Naive thymus-derived CD4-positive, alpha-beta T cell (primary cell): Measurements from ENCODE around the gene USP5. TPM values are rescaled to one million over a fixed set of nuclear protein-coding genes. Genes with fewer than 3 reads are reported as not detected.
"Not testable (repeated sequence)": the region's sequence is repeated elsewhere in the genome, so short reads cannot be mapped to it uniquely, and the experiment has no call there.

Experiments used
- ATAC-seq: fragments of 150-1000 bp; cut with Tn5 transposase; 2 replicates; pipeline ENCODE4 v1.10.0; 2021; ENCODE audit warnings: mild to moderate bottlenecking, moderate library complexity
- CTCF ChIA-PET: fragments of 350-600 bp; sonication (Branson Sonifier 250); formaldehyde crosslinking; loops from one replicate; lab custom pipeline; 2021; ENCODE audit warnings: antibody characterized with exemption; lab: Charles Lee
- POLR2A ChIA-PET: fragments of 350-600 bp; sonication (Branson Sonifier 250); formaldehyde crosslinking; loops from one replicate; lab custom pipeline; 2021; ENCODE audit warnings: antibody characterized with exemption, inconsistent platforms; lab: Charles Lee
- DNase-seq, 9 donors: peaks; one replicate each; pipeline versions ENCODE4 v3.0.0 to v3.0.0-alpha.2; 2020 to 2022; ENCODE audit warnings: mixed read lengths in 1 of 9
- H3K27ac ChIP-seq: one replicate; pipeline ENCODE4 v1.7.0; 2013; ENCODE audit warnings: mild to moderate bottlenecking, low read depth, low read length, moderate library complexity
- H3K27me3 ChIP-seq, 2 donors: one replicate each; pipeline ENCODE4 v1.7.0; 2013; ENCODE audit warnings: low read length in 2 of 2, mild to moderate bottlenecking in 2 of 2, moderate library complexity in 2 of 2; ENCODE audit not compliant: control insufficient read depth in 2 of 2, insufficient read depth in 2 of 2
- H3K36me3 ChIP-seq, 3 experiments: 1 replicate in 2 of 3; 2 replicates in 1 of 3; pipeline ENCODE4 v1.7.0; 2013; ENCODE audit warnings: low read length in 3 of 3, mild to moderate bottlenecking in 3 of 3, moderate library complexity in 1 of 3; ENCODE audit not compliant: insufficient read depth in 3 of 3, control insufficient read depth in 2 of 3
- H3K4me1 ChIP-seq, 2 donors: one replicate each; pipeline ENCODE4 v1.7.0; 2013; ENCODE audit warnings: low read length in 2 of 2, mild to moderate bottlenecking in 2 of 2, moderate library complexity in 1 of 2; ENCODE audit not compliant: control insufficient read depth in 2 of 2, insufficient read depth in 2 of 2
- H3K4me3 ChIP-seq: 2 replicates; pipeline ENCODE4 v1.7.0; 2013; ENCODE audit warnings: mild to moderate bottlenecking, low read length
- H3K9me3 ChIP-seq, 3 experiments: 1 replicate in 2 of 3; 2 replicates in 1 of 3; pipeline ENCODE4 v1.7.0; 2013; ENCODE audit warnings: low read length in 3 of 3; ENCODE audit not compliant: control insufficient read depth in 2 of 3
- H3K27ac Mint-ChIP-seq, 9 donors: one replicate each; pipeline ENCODE4 v1.8.0; 2020 to 2022; ENCODE audit warnings: mixed read lengths in 9 of 9, mild to moderate bottlenecking in 8 of 9, moderate library complexity in 5 of 9, inconsistent platforms in 2 of 9
- H3K27me3 Mint-ChIP-seq, 5 donors: one replicate each; pipeline ENCODE4 v1.8.0; 2021 to 2022; ENCODE audit warnings: mixed read lengths in 5 of 5, mild to moderate bottlenecking in 1 of 5
- H3K36me3 Mint-ChIP-seq, 5 donors: one replicate each; pipeline ENCODE4 v1.8.0; 2020 to 2022; ENCODE audit warnings: mixed read lengths in 5 of 5, mild to moderate bottlenecking in 3 of 5, inconsistent platforms in 1 of 5
- H3K4me1 Mint-ChIP-seq, 7 donors: one replicate each; pipeline ENCODE4 v1.8.0; 2020 to 2022; ENCODE audit warnings: mixed read lengths in 7 of 7, mild to moderate bottlenecking in 3 of 7, inconsistent platforms in 1 of 7
- H3K4me3 Mint-ChIP-seq, 10 donors: one replicate each; pipeline ENCODE4 v1.8.0; 2020 to 2022; ENCODE audit warnings: mild to moderate bottlenecking in 10 of 10, mixed read lengths in 10 of 10, moderate library complexity in 6 of 10, inconsistent platforms in 2 of 10
- H3K9me3 Mint-ChIP-seq, 11 donors: one replicate each; pipeline ENCODE4 v1.8.0; 2020 to 2022; ENCODE audit warnings: mixed read lengths in 11 of 11, mild to moderate bottlenecking in 4 of 11, inconsistent platforms in 1 of 11, moderate library complexity in 1 of 11
- intact Hi-C, 2 donors: fragments of 100-400 bp; cut with micrococcal nuclease; formaldehyde crosslinking; loops; one replicate each; pipeline ENCODE4 v1.15.1; 2023
- polyA plus RNA-seq, 2 donors: library from polyadenylated mRNA; unstranded; fragments of 300-500 nt; fragmentation: Illumina TruSeq; gene quantifications; one replicate each; pipeline ENCODE4 v1.2.3, GENCODE V29; 2021
- total RNA-seq, 6 experiments: library from RNA in 5 of 6; stranded (reverse) in 5 of 6; gene quantifications; 1 replicate in 5 of 6; 2 replicates in 1 of 6; pipeline ENCODE4 v1.2.3 and lab custom pipeline; 2021 to 2026

Gene USP5
- total and polyA plus RNA-seq, 7 experiments from 2014 or later: 51.9 to 134 (median 71.1) TPM

- H3K27me3 Mint-ChIP-seq, H3K4me1 ChIP-seq, H3K9me3 Mint-ChIP-seq, H3K27me3 ChIP-seq, H3K9me3 ChIP-seq, DNase-seq, H3K36me3 Mint-ChIP-seq, H3K27ac ChIP-seq, ATAC-seq, H3K4me3 Mint-ChIP-seq, H3K4me3 ChIP-seq, intact Hi-C loops: not testable (repeated sequence)
- H3K4me1 Mint-ChIP-seq: peaks cover 0 to 17% (median 8%) of the 10 kb centered on the region in 7 donors
- H3K27ac Mint-ChIP-seq: peak overlapping the region in 1 of 9 donors; percentile 30
- H3K36me3 ChIP-seq: peaks cover 0 to 14% (median 0%) of the 10 kb centered on the region in 3 experiments
- ChIA-PET POLR2A (interaction anchor here (0.7 kb wide), 1 partner anchor 177 kb away, joined by 3 read pairs; no protein-coding TSS in a partner anchor), CTCF (interaction anchor here (2.2 kb wide), 1 partner anchor 14 kb away, joined by 7 read pairs; the partner anchor contains the start of gene SPSB2)
Measured at GRCh38 chr12:6886206-6886999, 34.5 kb downstream of the USP5 start.

DNA sequence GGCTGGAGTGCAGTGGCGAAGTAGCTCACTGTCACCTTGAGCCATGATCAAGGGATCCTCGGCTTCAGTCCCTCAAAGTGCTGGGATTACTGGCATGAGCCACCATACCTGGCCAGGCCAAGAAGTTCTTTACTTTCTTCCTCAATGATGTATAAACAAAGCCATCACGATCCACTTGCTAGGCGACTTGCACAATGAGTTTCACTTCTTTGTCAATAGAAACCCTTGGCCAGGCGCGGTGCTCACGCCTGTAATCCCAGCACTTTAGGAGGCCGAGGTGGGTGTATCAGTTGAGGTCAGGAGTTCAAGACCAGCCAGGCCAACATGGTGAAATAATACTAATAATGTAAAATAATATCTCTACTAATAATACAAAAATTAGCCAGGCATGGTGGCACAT lies 35.5 kb downstream of the USP5 start:
- CTCF ChIA-PET: no interaction called here
- Mint-ChIP-seq H3K27ac (peak overlapping the region in 1 of 9 donors; percentile 58), H3K36me3 (peaks cover 0 to 8% (median 7%) of the 10 kb centered on the region in 5 donors), H3K9me3 (no peaks in the 10 kb centered on the region), H3K4me1 (peaks cover 0 to 28% (median 11%) of the 10 kb centered on the region in 7 donors), H3K4me3 (no peak overlapping the region), H3K27me3 (no peaks in the 10 kb centered on the region)
- H3K9me3 ChIP-seq: no peaks in the 10 kb centered on the region
- ATAC-seq (no peak), DNase-seq (no peak)
- intact Hi-C loops: no loop called here
- POLR2A ChIA-PET: interaction anchor here (0.7 to 1.2 kb wide), 4 partner anchors 16 to 178 kb away, joined by 3 to 4 read pairs (median 4); no protein-coding TSS in a partner anchor
- peaks cover 0 to 14% (median 0%) of the 10 kb centered on the region in 3 experiments for H3K36me3 ChIP-seq
- H3K4me3 ChIP-seq: no peak overlapping the region
- H3K27me3 ChIP-seq: no peaks in the 10 kb centered on the region
- no peak overlapping the region for H3K27ac ChIP-seq
- peaks cover 6 to 10% of the 10 kb centered on the region in 2 donors for H3K4me1 ChIP-seq

DNA sequence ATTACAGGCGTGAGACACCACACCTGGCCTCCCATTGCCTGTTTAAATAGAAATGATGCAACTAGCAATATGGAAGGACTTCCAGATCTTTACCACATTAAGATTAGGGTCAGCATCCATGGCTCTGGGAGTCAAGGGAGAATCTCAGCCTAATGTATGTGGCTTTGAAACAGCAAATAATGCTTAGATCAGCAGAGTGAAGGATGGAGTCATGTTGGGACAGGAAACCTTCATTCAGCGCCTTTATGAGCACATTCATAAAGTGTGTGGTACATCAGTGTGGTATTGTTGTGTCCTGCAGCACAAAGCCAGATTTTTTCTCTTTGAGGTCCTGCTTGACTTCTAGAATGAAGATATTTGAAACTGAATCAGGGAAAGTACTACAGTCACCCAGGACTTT lies 36.4 kb downstream of the USP5 start:
- no peak overlapping the region for H3K27ac ChIP-seq
- ATAC-seq (no peak), DNase-seq (no peak)
- H3K9me3 Mint-ChIP-seq: no peaks in the 10 kb centered on the region
- intact Hi-C loops: no loop called here
- H3K36me3 ChIP-seq: peaks cover 0 to 14% (median 0%) of the 10 kb centered on the region in 3 experiments
- no peaks in the 10 kb centered on the region for H3K27me3 Mint-ChIP-seq
- peaks cover 0 to 9% (median 7%) of the 10 kb centered on the region in 5 donors for H3K36me3 Mint-ChIP-seq
- H3K4me1 Mint-ChIP-seq: peaks cover 0 to 31% (median 11%) of the 10 kb centered on the region in 7 donors
- H3K4me3 ChIP-seq: no peak overlapping the region
- no peak overlapping the region for H3K4me3 Mint-ChIP-seq
- peak overlapping the region in 3 of 9 donors; percentile 7 to 47 (median 12) for H3K27ac Mint-ChIP-seq
- no peaks in the 10 kb centered on the region for H3K9me3 ChIP-seq
- CTCF ChIA-PET: no interaction called here
- no peaks in the 10 kb centered on the region for H3K27me3 ChIP-seq
- H3K4me1 ChIP-seq: peaks cover 6 to 10% of the 10 kb centered on the region in 2 donors
- POLR2A ChIA-PET: interaction anchor here (1.2 kb wide), 1 partner anchor 17 kb away, joined by 3 read pairs; no protein-coding TSS in a partner anchor

GRCh38 chr12:6888794-6889193 lies 36.8 kb downstream of the USP5 start:
- H3K27ac ChIP-seq, POLR2A ChIA-PET, intact Hi-C loops, H3K27me3 ChIP-seq, ATAC-seq, H3K9me3 Mint-ChIP-seq, H3K27ac Mint-ChIP-seq, CTCF ChIA-PET, H3K36me3 Mint-ChIP-seq, DNase-seq, H3K27me3 Mint-ChIP-seq, H3K9me3 ChIP-seq, H3K4me1 ChIP-seq, H3K4me3 Mint-ChIP-seq, H3K4me3 ChIP-seq: not testable (repeated sequence)
- H3K4me1 Mint-ChIP-seq: peaks cover 0 to 31% (median 11%) of the 10 kb centered on the region in 7 donors
- peaks cover 0 to 12% (median 0%) of the 10 kb centered on the region in 3 experiments for H3K36me3 ChIP-seq

DNA sequence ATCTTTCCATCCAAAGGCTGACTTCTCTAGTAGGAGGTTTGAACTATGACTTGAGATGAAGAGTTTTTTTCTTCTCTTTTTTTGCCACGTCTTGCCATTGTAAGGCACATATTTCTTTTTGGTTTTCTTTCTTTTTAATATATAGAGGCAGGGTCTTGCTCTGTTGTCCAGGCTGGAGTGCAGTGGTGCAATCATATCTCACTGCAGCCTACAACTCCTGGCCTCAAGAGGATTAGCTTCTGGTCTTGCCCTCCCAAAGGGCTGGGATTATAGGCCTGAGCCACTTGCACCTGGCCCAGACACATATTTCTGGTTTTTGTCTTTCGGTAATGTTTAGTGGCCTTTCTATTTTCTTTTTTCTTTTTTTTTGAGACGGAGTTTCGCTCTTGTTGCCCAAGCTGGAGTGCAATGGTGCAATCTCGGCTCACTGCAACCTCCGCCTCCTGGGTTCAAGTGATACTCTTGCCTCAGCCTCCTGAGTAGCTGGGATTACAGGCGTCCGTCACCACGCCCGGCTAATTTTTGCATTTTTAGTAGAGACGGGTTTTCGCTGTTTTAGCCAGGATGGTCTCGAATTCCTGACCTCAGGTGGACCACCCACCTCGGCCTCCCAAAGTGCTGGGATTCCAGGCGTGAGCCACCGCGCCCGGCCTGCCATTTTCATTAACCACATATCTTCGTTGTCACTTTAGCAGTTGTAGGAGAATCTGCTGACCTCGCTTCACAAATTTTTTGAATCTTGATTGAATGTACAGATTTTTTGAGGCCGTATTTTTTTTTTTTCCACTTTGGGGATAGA lies 38.0 kb downstream of the USP5 start:
- H3K9me3 ChIP-seq, H3K36me3 ChIP-seq, H3K27me3 Mint-ChIP-seq, H3K4me1 ChIP-seq, H3K36me3 Mint-ChIP-seq, intact Hi-C loops, H3K27me3 ChIP-seq, H3K4me3 ChIP-seq, H3K9me3 Mint-ChIP-seq, CTCF ChIA-PET, ATAC-seq, DNase-seq: not testable (repeated sequence)
- POLR2A ChIA-PET: interaction anchor here (0.9 to 4.0 kb wide), 2 partner anchors 17 to 22 kb away, joined by 3 to 70 read pairs; partner anchors contain the start of genes SPSB2 and TPI1
- H3K27ac Mint-ChIP-seq: peak overlapping the region in 8 of 9 donors; percentile 25 to 94 (median 89)
- H3K4me3 Mint-ChIP-seq: peak overlapping the region in 9 of 10 donors; percentile 47 to 86 (median 83)
- peak overlapping the region; percentile 86 for H3K27ac ChIP-seq
- H3K4me1 Mint-ChIP-seq: peaks cover 0 to 31% (median 11%) of the 10 kb centered on the region in 7 donors
